ENCODE results near the gene TTK.
"Not testable (repeated sequence)": the region's sequence is repeated elsewhere in the genome, so short reads cannot be mapped to it uniquely, and the experiment has no call there.

DNA sequence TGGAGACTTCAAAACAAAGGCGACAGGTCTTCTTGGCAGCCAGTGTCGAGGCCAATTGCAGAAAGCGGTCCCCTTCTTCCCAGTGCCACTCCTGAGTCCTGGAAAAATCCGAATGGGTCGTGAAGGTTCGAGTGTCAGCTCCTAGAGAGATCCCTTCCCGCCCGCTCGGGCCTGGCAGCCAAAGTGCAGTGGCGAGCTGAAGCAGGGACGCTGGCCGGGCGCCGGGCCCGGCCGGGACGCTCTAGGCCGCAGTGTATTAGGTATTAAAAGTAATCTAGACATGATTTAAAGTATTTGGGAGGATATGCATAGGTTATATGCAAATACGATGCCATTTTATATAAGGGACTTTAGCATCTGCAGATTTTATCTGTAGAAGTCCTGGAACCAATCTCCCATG is 66.0 kb downstream of the TTK start:
- not testable (repeated sequence) for TF ChIP-seq POLR2A (IDR thresholded peaks at IDR 0.05); POLR2AphosphoS5 (IDR thresholded peaks at IDR 0.05); EP300 (IDR thresholded peaks at IDR 0.05; ENCODE audit: low read depth)
- TF ChIP-seq, protein P1, sequence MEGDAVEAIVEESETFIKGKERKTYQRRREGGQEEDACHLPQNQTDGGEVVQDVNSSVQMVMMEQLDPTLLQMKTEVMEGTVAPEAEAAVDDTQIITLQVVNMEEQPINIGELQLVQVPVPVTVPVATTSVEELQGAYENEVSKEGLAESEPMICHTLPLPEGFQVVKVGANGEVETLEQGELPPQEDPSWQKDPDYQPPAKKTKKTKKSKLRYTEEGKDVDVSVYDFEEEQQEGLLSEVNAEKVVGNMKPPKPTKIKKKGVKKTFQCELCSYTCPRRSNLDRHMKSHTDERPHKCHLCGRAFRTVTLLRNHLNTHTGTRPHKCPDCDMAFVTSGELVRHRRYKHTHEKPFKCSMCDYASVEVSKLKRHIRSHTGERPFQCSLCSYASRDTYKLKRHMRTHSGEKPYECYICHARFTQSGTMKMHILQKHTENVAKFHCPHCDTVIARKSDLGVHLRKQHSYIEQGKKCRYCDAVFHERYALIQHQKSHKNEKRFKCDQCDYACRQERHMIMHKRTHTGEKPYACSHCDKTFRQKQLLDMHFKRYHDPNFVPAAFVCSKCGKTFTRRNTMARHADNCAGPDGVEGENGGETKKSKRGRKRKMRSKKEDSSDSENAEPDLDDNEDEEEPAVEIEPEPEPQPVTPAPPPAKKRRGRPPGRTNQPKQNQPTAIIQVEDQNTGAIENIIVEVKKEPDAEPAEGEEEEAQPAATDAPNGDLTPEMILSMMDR (IDR thresholded peaks at IDR 0.05), result not testable (repeated sequence)
